Naive thymus-derived CD4-positive, alpha-beta T cell (primary cell): ENCODE data around the gene AP4B1. TPM values are rescaled to one million over a fixed set of nuclear protein-coding genes. Genes with fewer than 3 reads are reported as not detected.

Experiments
- ATAC-seq: fragments of 150-1000 bp; cut with Tn5 transposase; 2 replicates; pipeline ENCODE4 v1.10.0; 2021; ENCODE audit warnings: mild to moderate bottlenecking, moderate library complexity
- CTCF ChIA-PET: fragments of 350-600 bp; sonication (Branson Sonifier 250); formaldehyde crosslinking; loops from one replicate; lab custom pipeline; 2021; ENCODE audit warnings: antibody characterized with exemption; lab: Charles Lee
- POLR2A ChIA-PET: fragments of 350-600 bp; sonication (Branson Sonifier 250); formaldehyde crosslinking; loops from one replicate; lab custom pipeline; 2021; ENCODE audit warnings: antibody characterized with exemption, inconsistent platforms; lab: Charles Lee
- DNase-seq, 9 donors: peaks; one replicate each; pipeline versions ENCODE4 v3.0.0 to v3.0.0-alpha.2; 2020 to 2022; ENCODE audit warnings: mixed read lengths in 1 of 9
- H3K27ac ChIP-seq: one replicate; pipeline ENCODE4 v1.7.0; 2013; ENCODE audit warnings: mild to moderate bottlenecking, low read depth, low read length, moderate library complexity
- H3K27me3 ChIP-seq, 2 donors: one replicate each; pipeline ENCODE4 v1.7.0; 2013; ENCODE audit warnings: low read length in 2 of 2, mild to moderate bottlenecking in 2 of 2, moderate library complexity in 2 of 2; ENCODE audit not compliant: control insufficient read depth in 2 of 2, insufficient read depth in 2 of 2
- H3K36me3 ChIP-seq, 3 experiments: 1 replicate in 2 of 3; 2 replicates in 1 of 3; pipeline ENCODE4 v1.7.0; 2013; ENCODE audit warnings: low read length in 3 of 3, mild to moderate bottlenecking in 3 of 3, moderate library complexity in 1 of 3; ENCODE audit not compliant: insufficient read depth in 3 of 3, control insufficient read depth in 2 of 3
- H3K4me1 ChIP-seq, 2 donors: one replicate each; pipeline ENCODE4 v1.7.0; 2013; ENCODE audit warnings: low read length in 2 of 2, mild to moderate bottlenecking in 2 of 2, moderate library complexity in 1 of 2; ENCODE audit not compliant: control insufficient read depth in 2 of 2, insufficient read depth in 2 of 2
- H3K4me3 ChIP-seq: 2 replicates; pipeline ENCODE4 v1.7.0; 2013; ENCODE audit warnings: mild to moderate bottlenecking, low read length
- H3K9me3 ChIP-seq, 3 experiments: 1 replicate in 2 of 3; 2 replicates in 1 of 3; pipeline ENCODE4 v1.7.0; 2013; ENCODE audit warnings: low read length in 3 of 3; ENCODE audit not compliant: control insufficient read depth in 2 of 3
- H3K27ac Mint-ChIP-seq, 9 donors: one replicate each; pipeline ENCODE4 v1.8.0; 2020 to 2022; ENCODE audit warnings: mixed read lengths in 9 of 9, mild to moderate bottlenecking in 8 of 9, moderate library complexity in 5 of 9, inconsistent platforms in 2 of 9
- H3K27me3 Mint-ChIP-seq, 5 donors: one replicate each; pipeline ENCODE4 v1.8.0; 2021 to 2022; ENCODE audit warnings: mixed read lengths in 5 of 5, mild to moderate bottlenecking in 1 of 5
- H3K36me3 Mint-ChIP-seq, 5 donors: one replicate each; pipeline ENCODE4 v1.8.0; 2020 to 2022; ENCODE audit warnings: mixed read lengths in 5 of 5, mild to moderate bottlenecking in 3 of 5, inconsistent platforms in 1 of 5
- H3K4me1 Mint-ChIP-seq, 7 donors: one replicate each; pipeline ENCODE4 v1.8.0; 2020 to 2022; ENCODE audit warnings: mixed read lengths in 7 of 7, mild to moderate bottlenecking in 3 of 7, inconsistent platforms in 1 of 7
- H3K4me3 Mint-ChIP-seq, 10 donors: one replicate each; pipeline ENCODE4 v1.8.0; 2020 to 2022; ENCODE audit warnings: mild to moderate bottlenecking in 10 of 10, mixed read lengths in 10 of 10, moderate library complexity in 6 of 10, inconsistent platforms in 2 of 10
- H3K9me3 Mint-ChIP-seq, 11 donors: one replicate each; pipeline ENCODE4 v1.8.0; 2020 to 2022; ENCODE audit warnings: mixed read lengths in 11 of 11, mild to moderate bottlenecking in 4 of 11, inconsistent platforms in 1 of 11, moderate library complexity in 1 of 11
- intact Hi-C, 2 donors: fragments of 100-400 bp; cut with micrococcal nuclease; formaldehyde crosslinking; loops; one replicate each; pipeline ENCODE4 v1.15.1; 2023
- polyA plus RNA-seq, 2 donors: library from polyadenylated mRNA; unstranded; fragments of 300-500 nt; fragmentation: Illumina TruSeq; gene quantifications; one replicate each; pipeline ENCODE4 v1.2.3, GENCODE V29; 2021
- total RNA-seq, 6 experiments: library from RNA in 5 of 6; stranded (reverse) in 5 of 6; gene quantifications; 1 replicate in 5 of 6; 2 replicates in 1 of 6; pipeline ENCODE4 v1.2.3 and lab custom pipeline; 2021 to 2026

AP4B1 gene
- total and polyA plus RNA-seq, 7 experiments from 2014 or later, result 13.7 to 75.4 (median 51.4) TPM

- H3K27ac Mint-ChIP-seq, result peak overlapping the region in 7 of 9 donors; percentile 50 to 82 (median 64)
- Histone ChIP-seq H3K9me3 (no peaks in the 10 kb centered on the region), H3K36me3 (peaks cover 0 to 8% (median 0%) of the 10 kb centered on the region in 3 experiments), H3K4me1 (peaks cover 47 to 74% of the 10 kb centered on the region in 2 donors), H3K4me3 (no peak overlapping the region), H3K27me3 (no peaks in the 10 kb centered on the region), H3K27ac (peak overlapping the region; percentile 3)
- H3K4me3 Mint-ChIP-seq, result peak overlapping the region in 5 of 10 donors; percentile 22 to 47 (median 46)
- no peaks in the 10 kb centered on the region for H3K27me3 Mint-ChIP-seq
- ChIA-PET CTCF (interaction anchor here (1.7 kb wide), 1 partner anchor 21 kb away, joined by 5 read pairs; no protein-coding TSS in a partner anchor), POLR2A (interaction anchor here (2.0 to 19.6 kb wide), 2 partner anchors 8 to 38 kb away, joined by 5 to 360 read pairs; partner anchors contain the start of genes AP4B1 and HIPK1)
- DNase-seq (no peak), ATAC-seq (no peak)
- intact Hi-C loops, result loop anchor here in 1 of 2 donors (10.0 kb wide), 1 partner anchor 1152 kb away; no protein-coding TSS in a partner anchor
- peaks cover 50 to 88% (median 82%) of the 10 kb centered on the region in 7 donors for H3K4me1 Mint-ChIP-seq
- peaks cover 0 to 2% (median 0%) of the 10 kb centered on the region in 11 donors for H3K9me3 Mint-ChIP-seq
- peaks cover 4 to 44% (median 20%) of the 10 kb centered on the region in 5 donors for H3K36me3 Mint-ChIP-seq
These were observed 37.9 kb upstream of the AP4B1 start for GRCh38 chr1:113942527-113942926.

- H3K4me1 Mint-ChIP-seq, result peaks cover 57 to 88% (median 79%) of the 10 kb centered on the region in 7 donors
- ATAC-seq (no peak), DNase-seq (no peak)
- ChIA-PET CTCF (interaction anchor here (1.0 to 1.7 kb wide), 3 partner anchors 10 to 22 kb away, joined by 3 to 5 read pairs (median 5); partner anchors contain the start of gene HIPK1), POLR2A (interaction anchor here (1.0 to 19.6 kb wide), 3 partner anchors 6 to 67 kb away, joined by 3 to 360 read pairs (median 360); partner anchors contain the start of gene HIPK1)
- H3K27me3 Mint-ChIP-seq, result no peaks in the 10 kb centered on the region
- peaks cover 49 to 74% of the 10 kb centered on the region in 2 donors for H3K4me1 ChIP-seq
- peak overlapping the region; percentile 64 to 87 (median 80) for H3K4me3 Mint-ChIP-seq
- H3K27me3 ChIP-seq, result no peaks in the 10 kb centered on the region
- peak overlapping the region; percentile 46 for H3K27ac ChIP-seq
- H3K27ac Mint-ChIP-seq, result peak overlapping the region; percentile 85 to 98 (median 94)
- intact Hi-C loops, result loop anchor here in 1 of 2 donors (10.0 kb wide), 1 partner anchor 1154 kb away; no protein-coding TSS in a partner anchor
- peaks cover 0 to 3% (median 0%) of the 10 kb centered on the region in 11 donors for H3K9me3 Mint-ChIP-seq
- peaks cover 4 to 48% (median 20%) of the 10 kb centered on the region in 5 donors for H3K36me3 Mint-ChIP-seq
- H3K9me3 ChIP-seq, result no peaks in the 10 kb centered on the region
- no peak overlapping the region for H3K4me3 ChIP-seq
- peaks cover 0 to 8% (median 0%) of the 10 kb centered on the region in 3 experiments for H3K36me3 ChIP-seq
These were observed 36.6 kb upstream of the AP4B1 start for GRCh38 chr1:113941245-113941559.

GRCh38 chr1:113940365-113941244 is 36.0 kb upstream of the AP4B1 start:
- Histone ChIP-seq H3K4me3 (peak overlapping the region; percentile 29), H3K4me1 (peaks cover 48 to 74% of the 10 kb centered on the region in 2 donors), H3K9me3 (no peaks in the 10 kb centered on the region), H3K27ac (peak overlapping the region; percentile 46), H3K27me3 (no peaks in the 10 kb centered on the region), H3K36me3 (peaks cover 0 to 8% (median 0%) of the 10 kb centered on the region in 3 experiments)
- ChIA-PET POLR2A (interaction anchor here (1.0 to 19.6 kb wide), 4 partner anchors 6 to 129 kb away, joined by 3 to 360 read pairs (median 182); partner anchors contain the start of genes HIPK1 and RSBN1), CTCF (interaction anchor here (1.0 to 1.7 kb wide), 4 partner anchors 8 to 23 kb away, joined by 3 to 8 read pairs (median 5); partner anchors contain the start of gene HIPK1)
- Mint-ChIP-seq H3K27me3 (no peaks in the 10 kb centered on the region), H3K36me3 (peaks cover 4 to 45% (median 20%) of the 10 kb centered on the region in 5 donors), H3K4me1 (peaks cover 58 to 88% (median 79%) of the 10 kb centered on the region in 7 donors), H3K9me3 (peaks cover 0 to 3% (median 0%) of the 10 kb centered on the region in 11 donors), H3K4me3 (peak overlapping the region; percentile 64 to 87 (median 80)), H3K27ac (peak overlapping the region; percentile 85 to 98 (median 94))
- peak; percentile 67 for ATAC-seq
- intact Hi-C loops, result loop anchor here (1.0 to 10.0 kb wide), 2 partner anchors 9 to 1154 kb away; no protein-coding TSS in a partner anchor
- DNase-seq, result peak in 6 of 9 donors; percentile 31 to 55 (median 43)

GRCh38 chr1:113938192-113938591 is 33.6 kb upstream of the AP4B1 start:
- Histone ChIP-seq H3K4me3 (no peak overlapping the region), H3K27ac (peak overlapping the region; percentile 18), H3K27me3 (no peaks in the 10 kb centered on the region), H3K9me3 (no peaks in the 10 kb centered on the region), H3K36me3 (peaks cover 0 to 5% (median 0%) of the 10 kb centered on the region in 3 experiments), H3K4me1 (peaks cover 71 to 80% of the 10 kb centered on the region in 2 donors)
- peaks cover 2 to 43% (median 10%) of the 10 kb centered on the region in 5 donors for H3K36me3 Mint-ChIP-seq
- H3K27me3 Mint-ChIP-seq, result no peaks in the 10 kb centered on the region
- ChIA-PET POLR2A (interaction anchor here (0.7 to 19.6 kb wide), 3 partner anchors 3 to 815 kb away, joined by 3 to 360 read pairs (median 360); partner anchors contain the start of gene HIPK1), CTCF (interaction anchor here (1.8 kb wide), 1 partner anchor 8 kb away, joined by 7 read pairs; no protein-coding TSS in a partner anchor)
- no peak for ATAC-seq
- H3K4me3 Mint-ChIP-seq, result peak overlapping the region; percentile 12 to 89 (median 72)
- H3K4me1 Mint-ChIP-seq, result peaks cover 65 to 94% (median 86%) of the 10 kb centered on the region in 7 donors
- intact Hi-C loops, result loop anchor here (10.0 kb wide), 3 partner anchors 523 to 1543 kb away; partner anchors contain the start of genes CTTNBP2NL (in 1 of the 2) and TRIM33 (in 1 of the 2)
- no peak for DNase-seq
- H3K9me3 Mint-ChIP-seq, result peaks cover 0 to 3% (median 0%) of the 10 kb centered on the region in 11 donors
- peak overlapping the region; percentile 41 to 97 (median 85) for H3K27ac Mint-ChIP-seq

GRCh38 chr1:113937146-113937545 is 32.5 kb upstream of the AP4B1 start:
- ChIA-PET CTCF (interaction anchor here (0.8 kb wide), 1 partner anchor 37 kb away, joined by 3 read pairs; no protein-coding TSS in a partner anchor), POLR2A (interaction anchor here (0.7 to 14.4 kb wide), 3 partner anchors 8 to 24 kb away, joined by 3 to 360 read pairs (median 3); partner anchors contain the start of gene HIPK1)
- DNase-seq (peak in 1 of 9 donors; percentile 29), ATAC-seq (no peak)
- Histone ChIP-seq H3K27me3 (no peaks in the 10 kb centered on the region), H3K36me3 (peaks cover 0 to 2% (median 0%) of the 10 kb centered on the region in 3 experiments), H3K4me1 (peaks cover 80 to 87% of the 10 kb centered on the region in 2 donors), H3K27ac (no peak overlapping the region), H3K4me3 (no peak overlapping the region), H3K9me3 (no peaks in the 10 kb centered on the region)
- peak overlapping the region; percentile 41 to 97 (median 81) for H3K27ac Mint-ChIP-seq
- intact Hi-C loops, result loop anchor here (1.0 to 10.0 kb wide), 4 partner anchors 10 to 1542 kb away; partner anchors contain the start of genes CTTNBP2NL (in 1 of the 2) and TRIM33 (in 1 of the 2)
- H3K9me3 Mint-ChIP-seq, result peaks cover 0 to 3% (median 0%) of the 10 kb centered on the region in 11 donors
- peak overlapping the region; percentile 13 to 89 (median 74) for H3K4me3 Mint-ChIP-seq
- H3K36me3 Mint-ChIP-seq, result peaks cover 0 to 43% (median 5%) of the 10 kb centered on the region in 5 donors
- H3K27me3 Mint-ChIP-seq, result no peaks in the 10 kb centered on the region
- H3K4me1 Mint-ChIP-seq, result peaks cover 72 to 96% (median 86%) of the 10 kb centered on the region in 7 donors
